Measurements from ENCODE around the gene ALPG.

DNA sequence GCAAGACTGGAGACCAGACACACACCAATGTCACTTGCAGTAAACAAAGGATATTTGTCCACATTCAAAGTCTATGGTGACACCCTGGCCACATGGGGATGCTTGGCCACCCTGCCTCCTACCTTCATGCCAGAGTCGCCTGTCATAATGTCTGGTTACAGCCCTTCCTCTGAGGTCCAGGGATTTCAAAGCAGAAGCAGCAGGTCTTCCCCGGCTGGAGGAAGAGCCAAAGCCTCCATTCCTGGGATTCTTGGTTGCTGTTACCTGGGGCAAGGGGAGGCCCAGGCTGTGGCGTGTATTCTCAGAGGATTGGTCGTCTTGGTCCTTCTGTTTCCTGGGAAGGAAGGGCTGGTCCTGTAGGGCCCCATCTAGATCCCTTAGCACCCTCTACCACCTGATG is 30.4 kb upstream of the ALPG start:
- TF ChIP-seq EZH2 (IDR thresholded peaks at IDR 0.05; ENCODE audit: low read length): no peak
- TF ChIP-seq, protein P1, sequence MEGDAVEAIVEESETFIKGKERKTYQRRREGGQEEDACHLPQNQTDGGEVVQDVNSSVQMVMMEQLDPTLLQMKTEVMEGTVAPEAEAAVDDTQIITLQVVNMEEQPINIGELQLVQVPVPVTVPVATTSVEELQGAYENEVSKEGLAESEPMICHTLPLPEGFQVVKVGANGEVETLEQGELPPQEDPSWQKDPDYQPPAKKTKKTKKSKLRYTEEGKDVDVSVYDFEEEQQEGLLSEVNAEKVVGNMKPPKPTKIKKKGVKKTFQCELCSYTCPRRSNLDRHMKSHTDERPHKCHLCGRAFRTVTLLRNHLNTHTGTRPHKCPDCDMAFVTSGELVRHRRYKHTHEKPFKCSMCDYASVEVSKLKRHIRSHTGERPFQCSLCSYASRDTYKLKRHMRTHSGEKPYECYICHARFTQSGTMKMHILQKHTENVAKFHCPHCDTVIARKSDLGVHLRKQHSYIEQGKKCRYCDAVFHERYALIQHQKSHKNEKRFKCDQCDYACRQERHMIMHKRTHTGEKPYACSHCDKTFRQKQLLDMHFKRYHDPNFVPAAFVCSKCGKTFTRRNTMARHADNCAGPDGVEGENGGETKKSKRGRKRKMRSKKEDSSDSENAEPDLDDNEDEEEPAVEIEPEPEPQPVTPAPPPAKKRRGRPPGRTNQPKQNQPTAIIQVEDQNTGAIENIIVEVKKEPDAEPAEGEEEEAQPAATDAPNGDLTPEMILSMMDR (optimal IDR thresholded peaks at IDR 0.05 in 1 of 3, IDR thresholded peaks at IDR 0.05 in 1 of 3, conservative IDR thresholded peaks at IDR 0.05 in 1 of 3; ENCODE audit: extremely low read depth in 1 of 3, insufficient read depth in 2 of 3, low read length in 3 of 3): no peak
